Activated naive CD4-positive, alpha-beta T cell (primary cell): ENCODE measurements around the gene AVPI1.

Experiments used
- DNase-seq, 4 experiments: peaks; one replicate each; lab custom pipeline; 2025; lab: John Stamatoyannopoulos, UW

AVPI1 gene

DNA sequence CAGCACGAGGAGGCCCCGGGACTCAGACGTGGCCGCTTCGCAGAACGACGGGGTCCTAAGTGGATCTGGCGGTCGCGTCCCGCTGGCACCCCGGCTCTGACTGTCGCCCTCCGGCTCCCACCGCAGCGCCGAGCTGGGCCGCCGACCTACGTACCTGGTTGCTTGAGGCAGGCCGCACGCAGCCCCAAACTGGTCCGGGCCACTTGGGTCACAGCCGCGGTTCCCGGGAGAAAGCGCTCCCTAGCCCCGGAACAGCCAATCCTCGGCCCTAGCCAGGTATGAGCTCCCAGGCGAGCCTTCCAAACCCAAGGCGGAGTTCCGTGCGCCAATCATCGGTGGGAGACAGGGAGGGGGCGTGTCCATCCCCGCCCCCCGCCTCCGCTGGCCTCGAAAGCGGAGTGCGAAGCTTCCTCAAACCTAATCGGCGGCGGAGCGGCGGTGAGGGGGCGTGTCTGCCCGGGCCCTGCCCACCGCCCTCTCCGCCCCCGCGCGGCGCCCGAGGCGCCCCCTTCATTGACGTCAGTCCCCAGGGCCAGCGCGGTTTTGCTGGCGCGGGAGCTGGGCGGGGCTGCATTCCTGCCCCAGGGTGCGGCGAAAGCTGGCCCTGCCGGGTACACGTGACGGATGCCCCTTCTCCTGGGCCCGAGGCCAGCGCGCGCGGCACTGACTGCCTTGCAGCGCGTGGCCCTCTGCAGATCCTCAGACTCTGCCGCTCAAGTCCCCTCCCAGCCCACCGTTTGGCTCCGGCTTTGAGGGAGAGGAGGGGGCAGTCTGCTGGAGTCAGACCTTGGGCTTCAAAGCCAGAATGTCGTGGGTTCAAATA is at the start of gene AVPI1:
Gene AVPI1, minus strand, starts transcription at position 280 of the 823 bp plus-strand sequence. CDS start 7,336 bp downstream, outside the sequence.
- DNase-seq = peak; percentile 65 to 95 (median 88)

DNA sequence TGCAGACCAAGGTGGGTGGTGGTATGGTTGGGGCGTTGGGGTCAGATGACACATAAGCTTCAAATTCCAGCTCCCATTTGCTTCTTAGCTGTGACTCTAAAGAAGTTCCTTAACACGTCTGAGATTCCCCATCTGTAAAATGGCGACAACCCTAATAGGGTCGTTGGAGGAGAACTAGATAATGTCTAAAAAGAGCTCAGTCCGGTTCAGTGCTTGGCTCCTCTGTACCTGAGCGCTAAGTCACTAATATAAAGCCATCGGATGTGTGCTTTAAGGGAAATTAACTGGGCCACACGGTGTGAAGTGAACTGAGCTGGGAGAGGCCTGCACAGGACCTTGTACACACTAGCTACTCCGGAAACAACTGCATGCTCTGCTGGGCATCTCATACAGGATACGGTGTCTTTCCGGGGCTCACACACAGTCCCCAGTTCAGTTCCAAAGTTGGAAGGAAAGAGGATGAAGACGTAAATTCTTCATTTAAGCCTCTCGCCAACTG is 49.4 kb upstream of the AVPI1 start:
- peak in 1 of 4 experiments; percentile 38 for DNase-seq

DNA sequence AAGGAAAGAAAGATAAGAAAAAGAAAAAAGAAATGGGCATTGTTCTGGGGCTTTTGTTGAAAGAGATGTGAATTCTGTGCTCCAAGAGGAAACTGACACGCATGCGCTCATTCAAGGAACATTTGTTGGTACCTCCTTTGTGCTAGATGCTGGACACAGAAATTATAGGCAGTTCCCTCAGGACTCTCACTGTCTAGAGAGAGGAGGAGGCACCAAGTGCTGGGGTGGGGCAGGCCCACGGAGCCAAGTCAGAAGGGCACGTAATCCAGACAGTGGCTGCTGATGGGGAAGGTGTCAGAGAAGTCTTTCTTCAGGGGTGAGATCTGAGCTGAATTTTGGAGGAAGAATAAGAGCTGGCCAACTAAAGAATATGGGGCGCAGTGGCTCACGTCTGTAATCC is 47.0 kb upstream of the AVPI1 start:
- DNase-seq = no peak

- DNase-seq = no peak
These were observed 46.2 kb upstream of the AVPI1 start for GRCh38 chr10:97733256-97733655.

- no peak for DNase-seq
These were observed 45.0 kb upstream of the AVPI1 start for GRCh38 chr10:97732052-97732359.

DNA sequence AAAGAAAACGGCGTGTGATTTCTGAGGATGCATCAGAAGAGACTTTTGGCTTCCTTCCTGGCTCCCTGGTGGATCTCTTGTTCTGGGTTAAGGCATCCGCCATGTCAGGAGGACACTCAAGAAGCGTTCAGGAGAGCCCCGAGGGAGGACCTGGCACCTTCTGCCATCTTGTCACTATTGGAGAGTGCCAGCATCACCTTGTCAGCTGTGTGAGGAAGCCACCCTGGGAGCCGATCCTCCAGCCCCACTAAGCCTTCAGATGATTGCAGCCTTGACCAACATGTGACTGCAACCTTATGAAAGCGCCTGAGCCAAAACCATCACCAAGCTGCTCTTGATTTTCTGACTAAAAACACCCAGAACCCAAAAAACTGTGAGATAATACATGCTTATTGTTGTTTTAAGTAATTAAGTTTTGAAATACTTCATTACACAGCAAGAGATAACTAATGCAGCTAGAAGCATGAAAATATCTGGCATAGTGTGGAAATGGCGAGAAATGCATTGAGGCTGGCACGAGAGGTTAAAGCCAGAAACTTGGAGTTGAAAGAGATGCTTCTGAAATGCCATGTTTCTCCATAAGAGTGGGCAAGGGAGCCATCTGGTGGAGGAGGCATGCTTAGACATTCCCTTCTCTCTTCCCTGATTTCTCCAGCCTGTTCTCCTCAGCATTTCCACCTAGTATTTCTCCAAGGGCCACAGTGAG is 44.5 kb upstream of the AVPI1 start:
- DNase-seq = peak in 2 of 4 experiments; percentile 13 to 20

GRCh38 chr10:97729014-97729413 is 42.0 kb upstream of the AVPI1 start:
- no peak for DNase-seq

- no peak for DNase-seq
These were observed 39.7 kb upstream of the AVPI1 start for GRCh38 chr10:97726636-97727178.

DNA sequence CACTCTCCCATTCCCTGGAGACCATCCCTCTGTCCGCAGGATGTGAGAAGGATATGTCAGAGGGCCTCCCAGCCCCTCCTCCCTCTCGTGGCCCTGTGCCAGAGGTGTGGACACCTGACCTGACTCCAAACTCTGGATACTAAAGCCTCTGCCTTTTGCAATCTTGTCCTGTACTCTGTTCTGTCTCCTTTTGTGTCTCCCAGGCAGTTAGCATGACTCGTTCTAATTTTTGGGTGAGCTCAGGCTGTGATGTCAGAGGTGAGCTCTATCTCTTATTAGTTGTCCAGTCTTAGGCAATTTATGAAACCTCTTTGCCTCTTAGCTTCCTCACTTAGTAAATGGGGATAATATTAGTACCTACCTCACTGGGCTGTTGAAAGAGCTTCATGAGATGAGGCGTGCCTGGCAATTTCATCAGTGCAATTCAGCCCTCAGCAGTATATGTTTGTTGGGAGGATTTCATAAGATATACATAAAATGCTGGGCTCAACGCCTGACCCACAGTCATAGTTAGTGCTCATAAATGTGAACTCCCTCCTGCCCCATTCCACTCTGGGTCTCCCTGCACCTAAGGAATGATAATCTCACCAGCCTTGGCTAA is 37.4 kb upstream of the AVPI1 start:
- DNase-seq = no peak

DNA sequence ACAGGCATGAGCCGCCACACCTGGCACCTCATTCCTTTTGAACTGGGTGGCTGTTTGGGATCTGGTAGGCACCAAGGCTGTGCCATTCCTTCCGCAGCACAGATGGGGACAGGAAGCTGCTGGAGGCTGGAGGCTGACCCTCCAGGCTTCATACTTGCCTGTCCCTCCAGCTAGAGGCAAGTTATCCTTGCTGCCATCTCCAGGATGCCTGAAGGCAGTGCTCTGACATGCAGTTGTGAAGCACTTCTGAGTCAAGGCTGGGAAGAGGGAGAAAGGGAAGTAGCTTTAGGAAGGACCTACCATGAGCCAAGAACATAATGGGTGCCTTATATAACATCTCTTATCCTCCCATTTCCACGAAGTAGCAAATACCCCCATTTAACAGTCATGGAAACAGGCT is 36.0 kb upstream of the AVPI1 start:
- no peak for DNase-seq

DNA sequence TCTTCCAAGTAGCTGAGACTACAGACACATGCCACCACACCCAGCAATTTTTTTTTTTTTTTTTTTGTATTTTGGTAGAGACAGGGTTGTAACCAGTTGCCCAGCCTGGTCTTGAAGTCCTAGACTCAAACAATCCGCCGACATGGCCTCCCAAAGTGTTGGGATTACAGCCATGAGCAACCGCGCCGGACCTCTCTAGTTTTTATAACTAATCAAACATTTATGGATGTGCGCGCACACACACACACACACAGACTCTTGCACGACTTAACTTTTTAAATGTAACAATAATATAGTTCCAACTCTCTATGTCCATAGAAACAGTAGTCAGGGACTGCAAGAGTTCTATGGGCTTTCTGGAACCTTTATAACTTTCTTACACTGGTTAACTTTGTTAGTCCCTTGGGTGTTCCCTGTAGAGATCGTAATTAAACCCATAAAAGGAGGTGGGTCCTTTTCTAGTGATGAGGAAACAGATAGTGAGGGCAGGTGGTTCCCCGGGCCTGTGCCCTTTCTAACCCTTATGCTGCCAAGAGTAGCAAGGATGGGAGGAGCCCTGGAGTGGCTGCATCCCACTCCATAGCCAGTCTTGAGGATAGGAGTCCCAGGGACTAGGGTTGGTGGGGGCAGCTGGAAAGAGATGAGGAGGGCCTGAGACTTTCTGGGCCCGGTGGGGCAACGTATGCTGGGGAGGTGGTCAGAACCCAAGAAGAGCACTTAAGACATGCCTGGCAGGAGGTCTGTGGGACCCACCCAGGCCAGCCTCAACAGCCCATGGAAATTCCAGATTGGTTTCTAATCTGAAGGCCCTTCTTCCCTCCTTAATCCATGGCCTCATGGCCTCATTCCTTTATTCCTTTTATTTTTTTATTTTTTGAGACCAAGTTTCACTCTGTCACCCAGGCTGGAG is 35.1 kb upstream of the AVPI1 start:
- no peak for DNase-seq

DNA sequence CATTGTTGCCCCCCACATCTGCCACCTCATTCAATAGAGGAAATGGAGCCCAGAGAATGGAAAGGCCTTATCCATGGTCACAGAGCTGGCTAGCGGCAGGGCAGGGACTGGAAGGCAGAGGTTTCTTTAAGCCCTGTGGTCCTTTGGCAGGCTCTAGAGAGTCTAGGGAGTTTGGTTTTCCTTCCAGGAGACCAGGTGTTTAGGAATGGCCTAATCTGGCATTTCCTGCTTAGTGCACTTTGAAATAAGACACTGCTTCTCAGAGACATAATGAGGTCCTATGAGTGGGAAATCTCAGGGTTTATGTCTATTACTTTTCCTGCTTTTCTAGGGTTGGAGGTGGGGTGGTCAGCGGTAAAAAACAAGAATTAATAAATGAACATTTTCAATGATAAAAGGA is 32.6 kb upstream of the AVPI1 start:
- DNase-seq = no peak

DNA sequence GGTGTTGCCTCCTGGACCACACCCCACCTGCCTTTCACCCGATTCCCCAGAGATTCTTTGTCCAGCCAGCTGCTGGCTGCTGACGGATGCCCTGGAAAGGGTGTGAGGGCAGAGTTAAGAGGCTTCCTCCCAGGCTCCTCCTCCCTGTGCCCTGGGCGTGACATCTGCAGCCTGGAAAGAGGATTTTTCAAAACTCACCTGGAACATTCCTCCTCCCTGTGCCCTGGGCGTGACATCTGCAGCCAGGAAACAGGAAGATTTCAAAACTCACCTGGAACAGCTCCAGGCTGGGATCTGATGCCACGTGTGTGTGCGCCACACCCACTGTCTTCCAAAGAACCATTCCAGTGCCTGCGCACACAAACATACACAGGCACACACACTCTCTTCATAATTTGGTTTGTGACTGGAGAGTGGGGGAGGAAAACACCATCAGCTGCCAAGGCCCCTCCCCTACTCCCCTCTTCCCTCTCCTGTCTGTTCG is 31.7 kb upstream of the AVPI1 start:
- DNase-seq = no peak

DNA sequence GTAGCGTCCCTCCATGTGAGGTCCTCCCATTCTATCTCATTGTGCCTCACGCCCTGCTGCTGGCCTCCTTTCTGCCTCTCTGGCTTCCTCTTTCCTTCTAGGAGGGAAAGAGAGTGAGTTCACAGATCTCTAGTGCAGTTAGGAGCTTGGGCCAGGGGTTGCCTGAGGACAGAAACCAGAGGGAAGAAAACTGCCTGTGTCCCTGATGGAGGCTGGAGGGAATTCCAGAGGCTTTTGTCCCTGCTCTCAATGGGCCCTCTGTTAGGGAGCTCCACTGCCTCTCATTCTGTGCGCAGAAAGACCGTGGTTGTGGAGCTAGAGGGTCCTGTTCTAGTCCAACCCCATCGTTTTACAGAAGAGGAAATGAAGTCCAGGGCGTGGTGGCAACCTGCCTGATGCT is 31.1 kb upstream of the AVPI1 start:
- no peak for DNase-seq

DNA sequence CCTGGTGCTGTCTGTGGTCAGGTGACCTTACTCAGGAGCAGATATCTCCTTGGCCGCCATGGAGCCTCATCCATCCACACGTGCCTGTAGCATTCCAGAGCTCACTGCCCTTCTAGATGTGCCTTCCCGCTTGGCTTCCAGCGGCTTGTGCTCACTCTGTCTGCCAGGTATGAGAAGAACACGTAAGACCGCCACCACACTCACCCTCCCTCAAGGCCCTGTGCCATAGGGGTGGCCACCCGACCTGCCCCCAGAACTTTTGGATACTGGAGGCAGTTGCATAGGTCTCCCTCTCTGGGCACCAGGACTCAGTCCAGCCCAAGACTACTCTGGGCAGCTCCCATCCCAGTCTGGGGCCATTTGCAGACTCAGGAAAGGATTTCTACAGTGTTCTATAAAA is 30.6 kb upstream of the AVPI1 start:
- DNase-seq = no peak

GRCh38 chr10:97715259-97715874 is 28.3 kb upstream of the AVPI1 start:
- DNase-seq = no peak

GRCh38 chr10:97714401-97715258 is 27.6 kb upstream of the AVPI1 start:
- DNase-seq = no peak

DNA sequence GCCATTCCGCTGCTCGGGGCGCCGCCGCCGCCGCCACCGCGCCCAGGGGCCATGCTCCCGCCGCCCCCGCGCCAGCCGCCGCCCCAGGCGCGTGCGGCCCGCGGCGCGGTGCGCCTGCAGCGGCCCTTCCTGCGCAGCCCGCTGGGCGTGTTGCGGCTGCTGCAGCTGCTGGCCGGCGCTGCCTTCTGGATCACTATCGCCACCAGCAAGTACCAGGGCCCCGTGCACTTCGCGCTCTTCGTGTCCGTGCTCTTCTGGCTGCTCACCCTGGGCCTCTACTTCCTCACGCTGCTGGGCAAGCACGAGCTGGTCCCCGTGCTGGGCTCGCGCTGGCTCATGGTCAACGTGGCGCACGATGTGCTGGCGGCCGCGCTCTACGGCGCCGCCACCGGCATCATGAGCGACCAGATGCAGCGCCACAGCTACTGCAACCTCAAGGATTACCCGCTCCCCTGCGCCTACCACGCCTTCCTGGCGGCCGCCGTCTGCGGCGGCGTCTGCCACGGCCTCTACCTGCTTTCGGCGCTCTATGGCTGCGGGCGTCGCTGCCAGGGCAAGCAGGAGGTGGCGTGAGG is 26.9 kb upstream of the AVPI1 start:
- DNase-seq = peak in 2 of 4 experiments; percentile 20 to 33

- DNase-seq = no peak
These were observed 26.3 kb upstream of the AVPI1 start, which contains the start of gene MARVELD1 for GRCh38 chr10:97713339-97713825. MARVELD1 (plus strand) TSS chr10:97713730; CDS start chr10:97713877, 147 bp downstream.
